AG09319 (cell line): ENCODE data around the gene FYTTD1.

ENCODE experiments used
- DNase-seq: peaks from one replicate; pipeline ENCODE4 v3.0.0-alpha.2; 2010; ENCODE audit warnings: low read depth; ENCODE audit errors: extremely low read depth
- TF ChIP-seq, protein P1 (sequence below): IDR thresholded peaks from 2 replicates; pipeline ENCODE4 v1.5.1; 2011; ENCODE audit warnings: low read depth, mild to moderate bottlenecking, inconsistent platforms, low read length, moderate library complexity

The FYTTD1 gene

DNA sequence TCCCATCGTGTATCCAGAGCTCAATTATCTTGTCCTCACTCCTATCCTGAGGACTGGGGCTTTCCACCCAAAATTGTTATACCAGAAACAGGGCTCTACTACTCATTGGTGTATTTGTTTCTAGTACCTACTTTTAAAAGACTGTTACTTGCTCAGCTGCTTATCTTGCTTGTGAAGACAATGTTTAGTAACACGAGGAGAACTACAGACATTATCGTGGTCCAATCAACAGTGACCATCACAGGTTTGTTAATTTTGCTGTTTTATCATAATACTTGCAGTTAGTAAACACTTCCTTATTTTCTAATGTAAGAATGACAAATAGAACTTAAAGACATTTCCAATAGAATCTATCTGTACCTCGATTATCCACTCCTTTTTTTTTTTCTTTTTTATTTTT lies 54.8 kb downstream of the FYTTD1 start:
- DNase-seq = no peak
- TF ChIP-seq, protein P1, sequence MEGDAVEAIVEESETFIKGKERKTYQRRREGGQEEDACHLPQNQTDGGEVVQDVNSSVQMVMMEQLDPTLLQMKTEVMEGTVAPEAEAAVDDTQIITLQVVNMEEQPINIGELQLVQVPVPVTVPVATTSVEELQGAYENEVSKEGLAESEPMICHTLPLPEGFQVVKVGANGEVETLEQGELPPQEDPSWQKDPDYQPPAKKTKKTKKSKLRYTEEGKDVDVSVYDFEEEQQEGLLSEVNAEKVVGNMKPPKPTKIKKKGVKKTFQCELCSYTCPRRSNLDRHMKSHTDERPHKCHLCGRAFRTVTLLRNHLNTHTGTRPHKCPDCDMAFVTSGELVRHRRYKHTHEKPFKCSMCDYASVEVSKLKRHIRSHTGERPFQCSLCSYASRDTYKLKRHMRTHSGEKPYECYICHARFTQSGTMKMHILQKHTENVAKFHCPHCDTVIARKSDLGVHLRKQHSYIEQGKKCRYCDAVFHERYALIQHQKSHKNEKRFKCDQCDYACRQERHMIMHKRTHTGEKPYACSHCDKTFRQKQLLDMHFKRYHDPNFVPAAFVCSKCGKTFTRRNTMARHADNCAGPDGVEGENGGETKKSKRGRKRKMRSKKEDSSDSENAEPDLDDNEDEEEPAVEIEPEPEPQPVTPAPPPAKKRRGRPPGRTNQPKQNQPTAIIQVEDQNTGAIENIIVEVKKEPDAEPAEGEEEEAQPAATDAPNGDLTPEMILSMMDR = no peak

DNA sequence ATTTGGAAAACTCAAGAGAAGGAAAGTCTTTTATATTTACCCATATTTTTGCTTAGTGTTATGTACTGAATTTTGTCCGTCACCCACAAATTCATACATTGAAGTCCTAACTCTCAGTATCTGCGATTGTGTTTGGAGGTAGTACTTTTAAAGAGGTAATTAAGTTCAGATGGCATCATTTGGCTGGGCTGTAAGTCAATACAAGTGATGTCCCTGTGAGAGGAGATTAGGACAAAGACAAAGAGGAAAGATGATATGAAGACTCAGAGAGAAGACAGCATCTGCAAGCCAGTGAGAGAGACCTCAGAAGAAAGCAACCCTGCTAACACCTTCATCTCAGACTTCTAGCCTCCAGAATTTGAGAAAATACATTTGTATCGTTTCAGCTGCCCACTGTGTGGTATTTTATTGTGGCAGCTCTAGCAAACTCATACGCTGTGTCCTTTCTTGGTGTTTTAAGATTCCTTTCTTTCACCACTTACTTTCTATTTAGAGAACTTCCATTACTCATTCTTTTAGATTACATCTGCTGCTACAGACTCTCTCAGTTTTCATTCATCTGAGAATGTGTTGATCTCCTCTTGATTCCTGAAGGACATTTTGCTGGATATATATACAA lies 58.4 kb downstream of the FYTTD1 start:
- TF ChIP-seq, protein P1 = no peak
- DNase-seq = no peak

DNA sequence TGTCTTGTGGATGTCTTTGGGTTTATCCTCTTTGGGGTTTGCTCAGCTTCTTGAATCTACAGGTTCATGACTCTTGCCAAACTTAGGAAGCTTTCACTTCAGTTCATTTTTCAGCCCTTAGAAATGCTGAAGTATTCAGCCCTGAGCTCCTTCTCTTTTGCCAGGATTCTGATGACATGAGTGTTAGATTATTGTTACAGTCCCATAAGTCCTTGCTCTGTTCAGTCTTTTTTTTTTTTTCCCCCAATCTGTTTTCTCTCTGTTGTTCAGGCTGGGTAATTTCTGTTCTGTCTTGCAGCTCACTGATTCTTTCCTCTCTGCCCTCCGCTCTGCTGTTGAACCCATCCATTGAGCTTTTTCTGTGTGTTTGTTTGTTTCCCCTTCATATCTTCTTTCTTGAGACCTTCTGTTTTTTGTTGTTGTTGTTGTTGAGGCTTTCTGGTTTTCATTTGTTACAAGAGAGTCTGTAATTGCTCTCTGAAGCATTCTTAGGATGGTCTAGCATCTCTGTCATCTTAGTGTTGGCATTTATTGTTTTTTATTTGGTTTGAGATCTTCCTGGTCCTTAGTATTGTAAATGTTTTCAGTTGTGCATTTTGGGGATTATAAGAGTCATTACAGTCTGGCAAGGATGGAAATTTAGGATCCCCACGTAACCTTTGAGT lies 59.8 kb downstream of the FYTTD1 start:
- DNase-seq = no peak

DNA sequence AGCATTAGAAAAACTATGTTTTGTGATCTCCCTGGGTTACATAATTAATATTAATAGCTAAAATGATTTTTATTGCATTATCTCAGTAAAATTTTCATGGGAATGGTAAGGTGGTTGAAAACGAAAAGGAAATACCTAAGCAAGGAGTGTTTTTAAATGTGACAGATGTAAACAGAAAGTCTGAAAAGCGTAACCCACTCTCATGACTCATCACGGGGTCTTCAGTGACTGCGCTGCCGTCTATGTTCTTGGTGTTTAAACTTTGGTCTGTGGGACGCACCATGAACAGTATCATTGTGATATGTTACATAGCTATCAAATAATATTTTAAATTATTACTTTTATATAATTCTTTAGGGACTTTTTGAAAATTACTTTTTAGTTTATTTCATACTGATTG lies 61.2 kb downstream of the FYTTD1 start:
- TF ChIP-seq, protein P1 = no peak
- DNase-seq = no peak

More for the DNA sequence above, 59.8 kb downstream of the FYTTD1 start:
- TF ChIP-seq, protein P1 = no peak

DNA sequence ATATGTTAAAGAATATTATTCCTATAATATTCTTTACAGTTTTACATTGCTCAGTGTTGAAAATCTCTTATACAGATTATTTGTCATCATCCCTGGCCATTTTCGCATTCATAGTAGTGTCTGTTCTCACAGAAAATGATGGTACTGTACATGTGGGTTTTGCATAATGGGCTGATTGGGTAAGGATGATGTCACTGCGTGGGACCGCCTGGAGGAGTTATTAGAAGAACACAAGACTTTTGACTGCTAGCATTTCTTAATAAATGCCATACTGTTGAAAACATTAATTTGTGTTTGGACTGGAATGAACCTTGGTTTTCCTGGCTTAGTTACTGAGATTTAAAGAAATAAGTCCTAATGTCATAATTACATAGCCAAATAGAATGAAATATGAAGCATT lies 61.7 kb downstream of the FYTTD1 start:
- TF ChIP-seq, protein P1 = no peak
- peak; percentile 78 for DNase-seq

DNA sequence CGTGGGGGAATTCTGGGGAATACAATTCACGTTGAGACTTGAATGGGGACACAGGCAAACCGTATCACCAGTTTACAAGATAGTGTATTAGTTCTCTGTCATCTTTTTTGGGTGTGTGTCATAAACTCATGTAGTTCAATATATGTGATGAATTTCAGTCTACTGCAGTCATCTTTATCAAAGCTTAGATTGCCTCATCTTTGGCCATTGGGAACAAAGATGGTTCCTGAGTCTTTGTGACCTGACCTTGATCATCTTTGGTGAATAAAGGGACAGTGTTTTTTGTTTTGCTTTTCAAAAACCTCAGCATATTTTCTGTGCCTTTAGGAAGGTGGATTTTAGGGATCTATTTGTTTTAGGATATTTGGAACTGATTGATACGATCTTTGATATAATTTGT lies 64.7 kb downstream of the FYTTD1 start:
- TF ChIP-seq, protein P1 = no peak
- DNase-seq = no peak

DNA sequence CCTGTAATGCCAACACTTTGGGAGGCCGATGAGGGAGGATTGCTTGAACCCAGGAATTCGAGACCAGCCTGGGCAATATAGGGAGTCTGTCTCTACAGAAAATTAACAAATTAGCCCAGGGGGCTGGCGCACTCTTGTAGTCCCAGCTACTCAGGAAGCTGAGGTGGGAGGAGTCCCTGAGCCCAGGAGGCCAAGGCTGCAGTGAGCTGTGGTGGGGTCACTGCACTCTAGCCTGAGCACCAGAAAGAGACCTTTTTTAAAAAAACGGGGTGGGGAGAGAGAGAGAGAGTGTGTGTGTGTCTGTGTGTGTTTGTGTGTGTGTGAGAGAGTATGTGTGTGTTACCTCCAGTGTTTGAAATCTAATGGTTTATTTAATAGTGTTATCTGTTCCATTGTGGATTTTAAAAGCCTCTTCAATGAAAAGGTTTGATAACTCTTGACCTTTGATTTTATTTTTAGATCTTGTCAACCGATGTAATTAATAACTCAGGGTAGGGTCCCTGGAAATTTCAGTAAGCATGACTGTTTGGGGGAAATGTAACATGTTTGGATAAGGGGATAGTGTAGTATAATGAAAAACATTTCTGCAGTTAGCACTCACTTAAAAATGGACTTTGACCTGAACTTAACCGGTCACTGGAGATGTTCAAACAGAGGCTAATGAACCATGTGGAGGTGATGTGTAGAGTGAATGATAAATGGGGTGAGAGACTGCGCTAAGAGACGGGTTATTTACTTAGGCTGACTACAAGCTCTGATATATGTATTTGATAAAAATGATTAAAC lies 71.1 kb downstream of the FYTTD1 start:
- DNase-seq = no peak
- TF ChIP-seq, protein P1 = no peak
